Neural progenitor cell (in vitro differentiated cells): ENCODE data around the gene NCS1. TPM values are rescaled to one million over a fixed set of nuclear protein-coding genes. Genes with fewer than 3 reads are reported as not detected.
A peak's percentile ranks its signal among the peaks of the same experiment; 100 is the strongest.

Experiments used
- DNase-seq: peaks from one replicate; pipeline ENCODE4 v3.0.0-alpha.2; 2016; ENCODE audit warnings: low spot score
- H2AFZ ChIP-seq: fragments of 200-600 bp; sonication (generic); replicated peaks from 2 replicates; pipeline ENCODE4 v1.6.1; 2016; ENCODE audit warnings: antibody characterized with exemption
- H3F3A ChIP-seq: fragments of 200-600 bp; sonication (generic); 2 replicates; pipeline ENCODE4 v1.6.1; 2016; ENCODE audit warnings: antibody characterized with exemption, low read depth
- H3K27ac ChIP-seq: fragments of 200-600 bp; sonication (generic); 2 replicates; pipeline ENCODE4 v1.5.1; 2016; ENCODE audit warnings: mild to moderate bottlenecking
- H3K27me3 ChIP-seq: fragments of 200-600 bp; sonication (generic); 2 replicates; pipeline ENCODE4 v1.6.1; 2016; ENCODE audit warnings: mild to moderate bottlenecking, moderate library complexity
- H3K36me3 ChIP-seq: fragments of 200-600 bp; sonication (generic); 2 replicates; pipeline ENCODE4 v1.5.1; 2016
- H3K4me1 ChIP-seq: fragments of 200-600 bp; sonication (generic); 2 replicates; pipeline ENCODE4 v1.6.1; 2016; ENCODE audit warnings: mixed run types
- H3K4me2 ChIP-seq: fragments of 200-600 bp; sonication (generic); 2 replicates; pipeline ENCODE4 v1.6.1; 2016
- H3K4me3 ChIP-seq: fragments of 200-600 bp; sonication (generic); 2 replicates; pipeline ENCODE4 v1.5.1; 2016
- H3K79me2 ChIP-seq: fragments of 200-600 bp; sonication (generic); 2 replicates; pipeline ENCODE4 v1.6.1; 2016; ENCODE audit warnings: low read depth
- H3K9ac ChIP-seq: fragments of 200-600 bp; sonication (generic); 2 replicates; pipeline ENCODE4 v1.6.1; 2016
- H3K9me3 ChIP-seq: fragments of 200-600 bp; sonication (generic); 2 replicates; pipeline ENCODE4 v1.5.1; 2016; ENCODE audit warnings: low read depth
- H4K20me1 ChIP-seq: fragments of 200-600 bp; sonication (generic); 2 replicates; pipeline ENCODE4 v1.6.1; 2016; ENCODE audit warnings: low read depth
- H3K27ac Mint-ChIP-seq: 3 replicates; pipeline ENCODE4 v1.8.0; 2021; ENCODE audit warnings: mixed read lengths
- H3K27me3 Mint-ChIP-seq: 2 replicates; pipeline ENCODE4 v1.8.0; 2022; ENCODE audit warnings: low read depth, mild to moderate bottlenecking, inconsistent platforms, moderate library complexity, mixed read lengths; ENCODE audit not compliant: insufficient read depth
- H3K36me3 Mint-ChIP-seq: 3 replicates; pipeline ENCODE4 v1.8.0; 2021; ENCODE audit warnings: mixed read lengths
- H3K4me1 Mint-ChIP-seq: 3 replicates; pipeline ENCODE4 v1.8.0; 2021; ENCODE audit warnings: mixed read lengths
- H3K4me3 Mint-ChIP-seq: 3 replicates; pipeline ENCODE4 v1.8.0; 2021; ENCODE audit warnings: mild to moderate bottlenecking, moderate library complexity, mixed read lengths
- H3K9me3 Mint-ChIP-seq: 3 replicates; pipeline ENCODE4 v1.8.0; 2020; ENCODE audit warnings: mixed read lengths
- EZH2 ChIP-seq: fragments of 200-600 bp; sonication (generic); IDR thresholded peaks from 2 replicates; pipeline ENCODE4 v1.6.1; 2017; ENCODE audit warnings: antibody characterized with exemption, mild to moderate bottlenecking, moderate library complexity
- EZH2phosphoT487 ChIP-seq: fragments of 200-600 bp; sonication (generic); IDR thresholded peaks from 2 replicates; pipeline ENCODE4 v1.6.1; 2017; ENCODE audit warnings: antibody characterized with exemption
- total RNA-seq: library from RNA; depleted of rRNA; stranded (reverse); fragments of >200 nt; gene quantifications from 2 replicates; pipeline ENCODE4 v1.2.3, GENCODE V29; 2015; ENCODE audit warnings: low replicate concordance
- TF ChIP-seq, protein P1 (sequence below): fragments of 200-600 bp; sonication (generic); IDR thresholded peaks from 2 replicates; pipeline ENCODE4 v1.5.1; 2017; ENCODE audit warnings: antibody characterized with exemption, mild to moderate bottlenecking

Gene NCS1
- total RNA-seq, 1 donor from 2014 or later = 16.0 TPM

DNA sequence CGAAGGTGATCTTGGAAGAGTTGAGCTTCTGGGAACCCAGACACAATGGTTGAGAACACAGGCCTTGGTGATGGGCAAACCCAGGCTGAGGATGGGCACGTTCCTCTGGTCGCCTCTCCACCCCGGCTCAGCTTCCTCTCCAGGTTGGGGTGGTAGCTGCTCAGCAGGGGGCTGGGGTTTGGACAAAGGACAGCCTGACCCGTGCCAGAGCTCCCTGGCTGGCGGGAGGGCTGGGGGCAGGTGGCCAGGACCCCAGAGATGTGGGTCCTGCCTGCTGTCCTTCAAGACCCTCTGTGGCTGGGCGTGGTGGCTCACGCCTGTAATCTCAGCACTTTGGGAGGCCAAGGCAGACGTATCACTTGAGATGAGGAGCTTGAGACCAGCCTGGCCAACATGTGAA is 25.2 kb downstream of the NCS1 start:
- no peaks in the 10 kb centered on the region for H3K9me3 Mint-ChIP-seq
- H4K20me1 ChIP-seq = peaks cover 7% of the 10 kb centered on the region

DNA sequence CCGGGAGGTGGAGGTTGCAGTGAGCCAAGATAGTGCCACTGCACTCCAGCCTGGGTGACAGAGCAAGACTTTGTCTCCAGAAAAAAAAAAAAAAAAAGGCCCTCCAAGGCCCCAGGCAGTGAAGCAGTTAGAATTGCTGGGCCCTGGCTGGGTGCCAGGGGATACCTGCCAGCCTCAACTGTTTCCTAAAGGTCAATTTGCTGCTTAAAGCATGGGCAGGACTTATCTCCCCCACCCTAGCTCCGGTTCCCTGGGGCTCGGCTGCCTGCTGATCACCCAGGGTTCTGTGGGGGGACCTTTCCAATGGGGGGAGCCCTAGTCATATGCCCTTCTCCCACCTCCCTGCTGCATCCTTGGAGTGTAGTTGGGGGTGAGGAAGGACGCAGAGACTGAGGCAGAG is 25.7 kb downstream of the NCS1 start:
- H3K27me3 Mint-ChIP-seq = peaks cover 2% of the 10 kb centered on the region
- peaks cover 41% of the 10 kb centered on the region for H3K79me2 ChIP-seq
- no peaks in the 10 kb centered on the region for H3K36me3 ChIP-seq
- H3K4me3 ChIP-seq = no peak overlapping the region
- DNase-seq = no peak
- no peaks in the 10 kb centered on the region for H3K9me3 ChIP-seq
- H3K27ac Mint-ChIP-seq = no peak overlapping the region
- no peaks in the 10 kb centered on the region for H3K36me3 Mint-ChIP-seq
- H3K4me3 Mint-ChIP-seq = no peak overlapping the region
- H3K9me3 Mint-ChIP-seq = no peaks in the 10 kb centered on the region
- no peak overlapping the region for H3K9ac ChIP-seq
- peaks cover 13% of the 10 kb centered on the region for H3F3A ChIP-seq
- TF ChIP-seq, protein P1, sequence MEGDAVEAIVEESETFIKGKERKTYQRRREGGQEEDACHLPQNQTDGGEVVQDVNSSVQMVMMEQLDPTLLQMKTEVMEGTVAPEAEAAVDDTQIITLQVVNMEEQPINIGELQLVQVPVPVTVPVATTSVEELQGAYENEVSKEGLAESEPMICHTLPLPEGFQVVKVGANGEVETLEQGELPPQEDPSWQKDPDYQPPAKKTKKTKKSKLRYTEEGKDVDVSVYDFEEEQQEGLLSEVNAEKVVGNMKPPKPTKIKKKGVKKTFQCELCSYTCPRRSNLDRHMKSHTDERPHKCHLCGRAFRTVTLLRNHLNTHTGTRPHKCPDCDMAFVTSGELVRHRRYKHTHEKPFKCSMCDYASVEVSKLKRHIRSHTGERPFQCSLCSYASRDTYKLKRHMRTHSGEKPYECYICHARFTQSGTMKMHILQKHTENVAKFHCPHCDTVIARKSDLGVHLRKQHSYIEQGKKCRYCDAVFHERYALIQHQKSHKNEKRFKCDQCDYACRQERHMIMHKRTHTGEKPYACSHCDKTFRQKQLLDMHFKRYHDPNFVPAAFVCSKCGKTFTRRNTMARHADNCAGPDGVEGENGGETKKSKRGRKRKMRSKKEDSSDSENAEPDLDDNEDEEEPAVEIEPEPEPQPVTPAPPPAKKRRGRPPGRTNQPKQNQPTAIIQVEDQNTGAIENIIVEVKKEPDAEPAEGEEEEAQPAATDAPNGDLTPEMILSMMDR = no peak
- no peak for TF ChIP-seq EZH2phosphoT487
- no peak for TF ChIP-seq EZH2
- H3K4me2 ChIP-seq = no peak overlapping the region
- no peaks in the 10 kb centered on the region for H3K27me3 ChIP-seq
- H3K4me1 ChIP-seq = peaks cover 31% of the 10 kb centered on the region
- peaks cover 52% of the 10 kb centered on the region for H3K4me1 Mint-ChIP-seq
- peaks cover 7% of the 10 kb centered on the region for H4K20me1 ChIP-seq
- H2AFZ ChIP-seq = no peak overlapping the region
- H3K27ac ChIP-seq = no peak overlapping the region

More for the DNA sequence above, 25.2 kb downstream of the NCS1 start:
- peaks cover 45% of the 10 kb centered on the region for H3K79me2 ChIP-seq
- no peaks in the 10 kb centered on the region for H3K27me3 ChIP-seq
- Mint-ChIP-seq H3K36me3 (no peaks in the 10 kb centered on the region), H3K4me3 (no peak overlapping the region), H3K27me3 (peaks cover 2% of the 10 kb centered on the region), H3K27ac (no peak overlapping the region), H3K4me1 (peaks cover 53% of the 10 kb centered on the region)
- no peak overlapping the region for H2AFZ ChIP-seq
- no peaks in the 10 kb centered on the region for H3K36me3 ChIP-seq
- H3K9me3 ChIP-seq = no peaks in the 10 kb centered on the region
- H3F3A ChIP-seq = peaks cover 13% of the 10 kb centered on the region
- no peak overlapping the region for H3K4me3 ChIP-seq
- H3K4me2 ChIP-seq = no peak overlapping the region
- no peak overlapping the region for H3K27ac ChIP-seq
- no peak for DNase-seq
- H3K9ac ChIP-seq = no peak overlapping the region
- H3K4me1 ChIP-seq = peaks cover 36% of the 10 kb centered on the region
- TF ChIP-seq EZH2phosphoT487 (no peak), EZH2 (no peak)
- TF ChIP-seq, protein P1 = no peak

DNA sequence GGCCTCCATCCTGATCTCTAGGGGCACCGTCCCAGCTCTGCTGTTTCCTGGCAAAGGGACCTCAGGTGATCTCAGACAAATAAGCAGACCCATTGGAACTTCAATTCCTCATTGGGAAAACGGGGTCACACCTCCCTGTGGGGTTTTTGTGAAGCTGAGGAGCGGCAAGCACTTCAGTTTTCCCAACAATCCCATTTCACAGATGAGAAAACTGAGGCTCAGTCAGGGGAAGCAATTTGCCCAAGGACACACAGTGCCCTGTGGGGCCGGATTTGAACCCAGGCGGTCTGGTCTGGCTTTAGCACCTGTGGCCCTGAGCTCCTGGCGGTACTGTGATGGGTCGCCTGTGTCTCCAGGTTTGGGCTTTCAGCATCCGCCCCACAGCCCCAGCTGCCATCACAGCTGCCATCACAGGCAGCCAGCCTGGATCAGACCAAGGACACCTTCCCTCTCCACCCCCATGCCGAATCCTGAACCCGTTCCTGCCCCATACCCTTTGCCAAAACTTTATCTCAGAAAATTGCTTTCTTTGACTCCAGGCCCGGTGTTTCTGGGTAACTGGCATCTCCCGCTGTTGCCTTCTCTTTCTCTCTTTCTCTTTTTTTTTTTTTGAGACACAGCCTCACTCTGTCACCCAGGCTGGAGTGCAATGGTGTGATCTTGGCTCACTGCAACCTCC is 26.4 kb downstream of the NCS1 start:
- no peak for TF ChIP-seq EZH2
- no peak for TF ChIP-seq EZH2phosphoT487
- TF ChIP-seq, protein P1 = no peak
- Histone ChIP-seq H3K36me3 (no peaks in the 10 kb centered on the region), H3K79me2 (peaks cover 37% of the 10 kb centered on the region), H3K4me3 (no peak overlapping the region), H3K9me3 (no peaks in the 10 kb centered on the region), H3K4me2 (no peak overlapping the region), H3K4me1 (peaks cover 24% of the 10 kb centered on the region), H3K27ac (no peak overlapping the region), H2AFZ (no peak overlapping the region), H3K27me3 (no peaks in the 10 kb centered on the region), H3K9ac (no peak overlapping the region), H3F3A (peaks cover 6% of the 10 kb centered on the region), H4K20me1 (peaks cover 7% of the 10 kb centered on the region)
- Mint-ChIP-seq H3K4me3 (no peak overlapping the region), H3K27me3 (no peaks in the 10 kb centered on the region), H3K4me1 (peaks cover 45% of the 10 kb centered on the region), H3K36me3 (no peaks in the 10 kb centered on the region), H3K9me3 (no peaks in the 10 kb centered on the region), H3K27ac (peak overlapping the region; percentile 74)
- DNase-seq = no peak
